Activated CD4-positive, alpha-beta T cell treated with anti-CD3 and anti-CD28 coated beads, Interleukin-2, amount 10 ng/mL, durations not matched to agents 7 days and 5 days (primary cell): ENCODE measurements around the gene VIM. TPM values are rescaled to one million over a fixed set of nuclear protein-coding genes. Genes with fewer than 3 reads are reported as not detected.

Experiments used
- CTCF ChIA-PET: fragments of 350-600 bp; sonication (Branson Sonifier 250); formaldehyde crosslinking; loops from one replicate; lab custom pipeline; 2021; ENCODE audit warnings: antibody characterized with exemption; lab: Charles Lee
- POLR2A ChIA-PET: fragments of 350-600 bp; sonication (Branson Sonifier 250); formaldehyde crosslinking; loops from one replicate; lab custom pipeline; 2021; ENCODE audit warnings: antibody characterized with exemption; lab: Charles Lee
- DNase-seq: peaks from one replicate; pipeline ENCODE4 v3.0.0-alpha.2; 2020
- H3K27ac Mint-ChIP-seq: one replicate; pipeline ENCODE4 v1.8.0; 2021; ENCODE audit warnings: mild to moderate bottlenecking, moderate library complexity, mixed read lengths
- H3K27me3 Mint-ChIP-seq: one replicate; pipeline ENCODE4 v1.8.0; 2021; ENCODE audit warnings: mixed read lengths
- H3K36me3 Mint-ChIP-seq: one replicate; pipeline ENCODE4 v1.8.0; 2021; ENCODE audit warnings: low read depth, mixed read lengths
- H3K4me1 Mint-ChIP-seq: one replicate; pipeline ENCODE4 v1.8.0; 2021; ENCODE audit warnings: mixed read lengths
- H3K4me3 Mint-ChIP-seq: one replicate; pipeline ENCODE4 v1.8.0; 2021; ENCODE audit warnings: mild to moderate bottlenecking, moderate library complexity, mixed read lengths
- H3K9me3 Mint-ChIP-seq: one replicate; pipeline ENCODE4 v1.8.0; 2021; ENCODE audit warnings: mixed read lengths
- total RNA-seq, 2 experiments: library from RNA; stranded (reverse); gene quantifications; one replicate each; pipeline ENCODE4 v1.2.3, GENCODE V29; 2021

VIM gene
- total RNA-seq, 2 experiments from 2014 or later, result 2,713 to 2,904 TPM

DNA sequence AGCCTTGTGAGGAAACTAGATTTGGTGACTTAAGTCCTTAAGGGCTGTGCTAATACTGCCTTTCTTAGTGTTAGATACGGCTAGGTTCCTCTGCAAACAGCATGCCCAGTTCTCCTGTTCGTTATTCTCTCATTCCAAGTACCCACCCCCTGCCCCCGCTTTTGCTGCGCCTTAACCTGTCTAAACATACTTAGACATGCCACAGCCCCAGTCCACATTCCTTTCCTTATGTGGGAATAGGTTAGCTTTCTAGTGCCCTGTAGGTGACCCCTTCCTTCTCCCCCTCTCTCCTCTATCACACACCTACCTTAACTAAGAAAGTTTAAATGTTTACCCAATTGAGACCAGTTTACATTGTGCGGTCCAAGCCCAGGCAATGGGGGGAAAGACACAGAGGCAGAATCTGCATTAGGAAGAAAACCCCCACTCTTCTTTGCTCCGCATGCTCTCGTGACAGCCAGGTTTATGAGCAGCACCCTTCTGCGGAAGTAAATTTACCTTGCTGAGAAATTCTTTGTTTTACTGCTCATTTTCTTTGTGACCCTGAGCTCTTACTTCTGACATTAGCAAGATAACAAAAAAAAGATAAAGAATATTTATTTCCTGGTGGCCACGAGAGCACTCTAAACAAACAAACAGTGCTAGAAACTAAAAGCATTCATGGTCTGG is 48.8 kb downstream of the VIM start:
- Mint-ChIP-seq H3K4me3 (no peak overlapping the region), H3K36me3 (no peaks in the 10 kb centered on the region), H3K27ac (no peak overlapping the region), H3K4me1 (peaks cover 1% of the 10 kb centered on the region), H3K9me3 (peaks cover 14% of the 10 kb centered on the region), H3K27me3 (peaks cover 1% of the 10 kb centered on the region)
- DNase-seq, result no peak
- POLR2A ChIA-PET, result no interaction called here
- CTCF ChIA-PET, result no interaction called here

DNA sequence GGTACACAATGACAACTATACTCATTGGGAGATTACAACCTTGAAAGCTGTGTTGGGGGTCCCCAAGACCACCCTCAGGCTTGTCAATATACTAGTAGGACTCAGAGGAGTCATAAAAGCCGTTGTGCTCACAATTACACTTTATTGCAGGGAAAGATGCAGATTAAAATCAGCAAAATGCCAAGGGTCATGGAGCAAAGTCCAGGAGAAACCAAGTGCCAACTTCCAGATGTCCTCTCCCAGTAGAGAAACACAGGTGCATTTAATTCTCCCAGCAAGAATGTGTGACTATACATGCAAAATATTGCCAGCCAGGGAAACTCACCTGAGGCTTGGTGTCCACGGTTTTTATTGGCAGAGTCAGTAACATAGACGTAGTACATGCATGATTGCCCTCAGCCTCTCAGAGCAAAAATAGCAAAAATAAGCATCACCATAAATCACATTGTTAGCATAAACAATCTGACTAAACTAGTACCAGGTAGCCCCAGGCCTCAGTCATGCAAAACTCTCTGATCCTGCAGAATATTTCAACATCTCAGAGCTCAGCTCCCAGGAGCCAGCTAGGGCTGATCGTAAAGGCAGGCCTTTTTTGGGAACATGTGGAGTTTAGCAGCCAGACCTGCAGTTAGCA is 50.7 kb downstream of the VIM start:
- Mint-ChIP-seq H3K36me3 (no peaks in the 10 kb centered on the region), H3K27me3 (peaks cover 4% of the 10 kb centered on the region), H3K27ac (no peak overlapping the region), H3K4me1 (no peaks in the 10 kb centered on the region), H3K9me3 (peaks cover 25% of the 10 kb centered on the region), H3K4me3 (no peak overlapping the region)
- ChIA-PET POLR2A (no interaction called here), CTCF (no interaction called here)
- DNase-seq, result no peak

GRCh38 chr10:17282311-17282710 is 54.3 kb downstream of the VIM start:
- ChIA-PET CTCF (no interaction called here), POLR2A (no interaction called here)
- no peaks in the 10 kb centered on the region for H3K4me1 Mint-ChIP-seq

DNA sequence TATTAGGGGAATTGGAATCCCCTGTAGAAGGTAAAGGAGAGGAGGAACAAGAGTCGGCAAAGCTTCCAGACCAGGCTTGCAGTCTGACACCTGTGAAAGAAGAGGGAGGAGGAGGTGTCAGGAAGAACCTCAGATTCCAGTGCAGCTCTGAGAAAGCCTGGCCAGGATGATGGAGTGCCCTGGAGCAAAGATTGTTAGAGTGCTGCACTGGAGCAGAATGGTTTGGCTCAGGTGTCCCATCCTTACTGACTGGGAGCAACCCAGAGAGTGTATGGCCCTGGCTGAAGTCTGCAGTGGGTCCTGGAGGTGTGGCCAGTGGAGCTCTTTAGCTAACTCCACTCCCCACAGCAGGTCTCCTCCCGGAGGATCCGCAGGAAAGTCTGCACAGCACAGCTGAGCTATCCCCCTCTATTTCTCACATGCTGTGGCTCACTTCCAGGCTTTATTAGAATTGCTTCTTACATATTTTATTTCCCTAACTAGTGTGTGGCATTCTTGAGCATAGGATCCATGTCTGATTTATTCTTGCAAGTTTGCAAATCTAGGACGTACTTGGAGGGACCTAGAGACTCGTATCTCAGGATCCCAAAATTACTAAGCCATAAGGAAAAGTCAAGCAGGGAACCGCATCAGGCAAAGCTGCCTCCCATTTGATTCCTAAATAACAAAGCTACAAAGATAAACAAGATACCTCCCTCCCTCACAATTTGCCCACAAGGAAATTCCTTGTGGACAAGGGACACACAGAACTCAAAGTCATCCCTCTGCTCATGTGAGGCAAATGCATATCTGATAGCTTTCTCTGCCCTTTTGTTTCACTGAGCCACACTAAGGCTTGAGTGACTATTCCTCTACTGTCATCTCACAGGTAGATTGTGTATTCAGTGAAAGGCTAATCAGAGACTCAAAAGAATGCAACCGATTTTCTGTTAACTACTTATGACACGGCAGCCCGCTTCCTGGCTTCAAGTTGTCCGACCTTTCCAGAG is 58.8 kb downstream of the VIM start:
- no peaks in the 10 kb centered on the region for H3K36me3 Mint-ChIP-seq
- H3K4me1 Mint-ChIP-seq, result peaks cover 5% of the 10 kb centered on the region
- H3K27me3 Mint-ChIP-seq, result peaks cover 25% of the 10 kb centered on the region
- CTCF ChIA-PET, result no interaction called here
- H3K4me3 Mint-ChIP-seq, result no peak overlapping the region
- no peak for DNase-seq
- H3K27ac Mint-ChIP-seq, result no peak overlapping the region
- H3K9me3 Mint-ChIP-seq, result peaks cover 12% of the 10 kb centered on the region
- POLR2A ChIA-PET, result no interaction called here

More at GRCh38 chr10:17282311-17282710, 54.3 kb downstream of the VIM start:
- Mint-ChIP-seq H3K27me3 (peaks cover 7% of the 10 kb centered on the region), H3K36me3 (no peaks in the 10 kb centered on the region), H3K9me3 (peaks cover 22% of the 10 kb centered on the region), H3K4me3 (no peak overlapping the region), H3K27ac (no peak overlapping the region)
- DNase-seq, result no peak

Other genes with a start within 250 kb of the VIM start
- gene CUBN, start 98.4 kb upstream of the VIM start, total RNA-seq, result 1 to 10 TPM; 2.4 to 2.5 TPM
- gene TRDMT1, start 26.6 kb upstream of the VIM start, total RNA-seq, result 10 to 100 TPM; 14.1 to 17.2 TPM
- gene ST8SIA6, start 226.4 kb downstream of the VIM start, total RNA-seq, result under 1 TPM; 0.15 to 0.20 TPM